Endothelial cell of umbilical vein (primary cell): ENCODE measurements around the gene DYNC1H1.
"Not testable (repeated sequence)": the region's sequence is repeated elsewhere in the genome, so short reads cannot be mapped to it uniquely, and the experiment has no call there.

Experiments
- CTCF ChIP-seq, 2 donors: IDR thresholded peaks; 1 replicate in 1 of 2; 2 replicates in 1 of 2; pipeline ENCODE4 v1.5.1; 2011; ENCODE audit warnings: low read length in 2 of 2, mild to moderate bottlenecking in 2 of 2, moderate library complexity in 2 of 2, control low read depth in 1 of 2, inconsistent platforms in 1 of 2, low read depth in 1 of 2; ENCODE audit not compliant: insufficient read depth in 1 of 2; ENCODE audit errors: extremely low read depth in 1 of 2
- EZH2 ChIP-seq: IDR thresholded peaks from 2 replicates; pipeline ENCODE4 v1.6.1; 2012; ENCODE audit warnings: borderline replicate concordance, low read depth, mild to moderate bottlenecking, moderate library complexity, low read length, inconsistent platforms; ENCODE audit not compliant: severe bottlenecking
- FOS ChIP-seq: IDR thresholded peaks from 2 replicates; pipeline ENCODE4 v1.6.1; 2011; ENCODE audit warnings: mild to moderate bottlenecking, low read length, moderate library complexity, borderline replicate concordance; ENCODE audit not compliant: insufficient read depth
- GATA2 ChIP-seq: IDR thresholded peaks from 2 replicates; pipeline ENCODE4 v1.7.0; 2011; ENCODE audit warnings: low read depth, mild to moderate bottlenecking, moderate library complexity, mixed read lengths, low read length; ENCODE audit not compliant: insufficient read length, insufficient read depth
- JUN ChIP-seq: IDR thresholded peaks from 2 replicates; pipeline ENCODE4 v1.6.1; 2011; ENCODE audit warnings: borderline replicate concordance, low read depth; ENCODE audit not compliant: insufficient read length, insufficient read depth
- MAX ChIP-seq: IDR thresholded peaks from 2 replicates; pipeline ENCODE4 v1.6.1; 2011; ENCODE audit not compliant: insufficient read depth, insufficient read length
- MYC ChIP-seq: IDR thresholded peaks from one replicate; pipeline ENCODE4 v1.6.1; 2011; ENCODE audit warnings: mild to moderate bottlenecking, low read depth, low read length
- POLR2A ChIP-seq: IDR thresholded peaks from 2 replicates; pipeline ENCODE4 v1.6.1; 2012; ENCODE audit warnings: low read depth, mild to moderate bottlenecking, control low read depth, low read length
- POLR2AphosphoS5 ChIP-seq: IDR thresholded peaks from 2 replicates; pipeline ENCODE4 v1.6.1; 2012; ENCODE audit warnings: low read depth, mild to moderate bottlenecking, control low read depth, low read length, moderate library complexity; ENCODE audit not compliant: insufficient read depth

DNA sequence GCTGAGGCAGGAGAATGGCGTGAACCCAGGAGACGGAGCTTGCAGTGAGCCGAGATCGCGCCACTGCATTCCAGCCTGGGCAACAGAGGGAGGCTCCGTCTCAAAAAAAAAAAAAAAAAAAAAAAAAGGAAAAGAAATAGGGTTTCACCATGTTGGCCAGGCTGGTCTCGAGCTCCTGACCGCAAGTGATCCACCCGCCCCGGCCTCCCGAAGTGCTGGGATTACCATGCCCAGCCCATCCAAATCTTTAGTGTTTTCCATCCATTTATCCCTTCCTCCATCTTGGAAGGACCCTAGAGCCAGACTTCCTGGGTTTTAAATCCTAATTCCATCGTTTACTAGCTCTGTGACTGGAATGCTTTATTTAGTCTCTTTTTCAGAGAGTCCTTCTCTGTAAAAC is 20.5 kb downstream of the DYNC1H1 start:
- not testable (repeated sequence) for TF ChIP-seq GATA2; POLR2A; POLR2AphosphoS5; CTCF (IDR thresholded peaks at IDR 0.05; ENCODE audit: extremely low read depth in 1 of 2, insufficient read depth in 1 of 2, low read depth in 1 of 2, low read length in 2 of 2); MAX; JUN; EZH2; MYC; FOS
